Activated naive CD4-positive, alpha-beta T cell treated with Interleukin-2 at 50 U/mL for 16 hours (primary cell): Measurements from ENCODE around the gene ATP5PD.
"Not testable (repeated sequence)": the region's sequence is repeated elsewhere in the genome, so short reads cannot be mapped to it uniquely, and the experiment has no call there.

ENCODE experiments used
- DNase-seq: peaks from one replicate; pipeline ENCODE4 v3.0.0-alpha.2; 2020

ATP5PD gene

GRCh38 chr17:75048249-75048878 lies 1.6 kb upstream of the ATP5PD start:
- DNase-seq: no peak

- peak; percentile 28 for DNase-seq
Observed at GRCh38 chr17:75047398-75048098, 779 bp upstream of the ATP5PD start.

DNA sequence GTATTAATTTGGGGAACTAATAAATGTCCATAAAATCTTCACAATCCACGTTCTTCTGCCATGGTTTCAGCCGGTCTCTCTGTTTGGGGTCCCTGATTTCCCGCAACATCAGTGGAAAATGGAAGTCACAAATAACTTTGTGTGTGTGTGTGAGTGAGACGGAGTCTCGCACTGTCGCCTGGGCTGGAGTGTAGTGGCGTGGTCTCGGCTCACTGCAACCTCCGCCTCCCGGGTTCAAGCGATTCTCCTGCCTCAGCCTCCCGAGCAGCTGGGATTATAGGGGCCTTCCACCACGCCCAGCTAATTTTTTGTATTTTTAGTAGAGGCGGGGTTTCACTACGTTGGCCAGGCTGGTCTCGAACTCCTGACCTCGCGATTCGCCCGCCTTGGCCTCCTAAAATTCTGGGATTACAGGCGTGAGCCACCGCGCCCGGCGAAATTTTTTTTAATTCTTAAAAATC lies 793 bp downstream of the ATP5PD start:
- DNase-seq: not testable (repeated sequence)

GRCh38 chr17:75044716-75045115 lies 2.1 kb downstream of the ATP5PD start:
- DNase-seq: no peak

- DNase-seq: not testable (repeated sequence)
Observed at GRCh38 chr17:75043789-75044188, 3.0 kb downstream of the ATP5PD start.

DNA sequence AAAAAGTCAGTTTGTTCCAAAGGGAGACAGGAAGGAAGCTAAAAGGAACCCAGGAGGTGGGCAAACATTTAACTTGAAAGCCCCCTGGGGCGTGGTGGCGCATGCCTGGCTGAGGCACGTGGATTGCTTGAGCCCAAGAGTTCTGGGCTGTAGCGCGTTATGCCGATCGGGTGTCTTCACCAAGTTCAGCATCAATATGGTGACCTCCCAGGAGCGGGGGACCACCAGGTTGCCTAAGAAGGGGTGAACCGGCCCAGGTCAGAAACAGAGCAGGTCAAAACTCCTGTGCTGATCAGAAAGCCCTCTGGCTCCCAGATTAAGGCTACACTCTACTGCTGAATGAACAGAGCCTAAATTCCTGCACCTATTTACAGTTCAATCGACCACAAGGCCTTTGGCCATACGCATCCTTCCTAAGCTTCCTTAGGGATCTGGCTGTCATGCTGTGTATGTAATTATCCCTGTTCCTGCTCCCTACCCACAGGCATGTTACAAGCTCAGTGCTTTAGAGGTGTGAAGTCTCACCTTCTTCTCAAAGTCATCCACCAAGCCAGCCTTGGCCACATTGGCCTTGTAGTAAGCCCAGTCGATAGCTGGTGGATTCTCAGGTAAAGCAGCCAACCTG lies 5.0 kb downstream of the ATP5PD start:
- DNase-seq: no peak

- no peak for DNase-seq
Observed at GRCh38 chr17:75039238-75039637, 7.5 kb downstream of the ATP5PD start.

GRCh38 chr17:75036643-75037268 lies 10.0 kb downstream of the ATP5PD start:
- peak; percentile 82 for DNase-seq

GRCh38 chr17:75034236-75034908 lies 12.4 kb downstream of the ATP5PD start:
- peak; percentile 91 for DNase-seq

- DNase-seq: peak; percentile 90
Observed at GRCh38 chr17:75033346-75034235, 13.2 kb downstream of the ATP5PD start.

DNA sequence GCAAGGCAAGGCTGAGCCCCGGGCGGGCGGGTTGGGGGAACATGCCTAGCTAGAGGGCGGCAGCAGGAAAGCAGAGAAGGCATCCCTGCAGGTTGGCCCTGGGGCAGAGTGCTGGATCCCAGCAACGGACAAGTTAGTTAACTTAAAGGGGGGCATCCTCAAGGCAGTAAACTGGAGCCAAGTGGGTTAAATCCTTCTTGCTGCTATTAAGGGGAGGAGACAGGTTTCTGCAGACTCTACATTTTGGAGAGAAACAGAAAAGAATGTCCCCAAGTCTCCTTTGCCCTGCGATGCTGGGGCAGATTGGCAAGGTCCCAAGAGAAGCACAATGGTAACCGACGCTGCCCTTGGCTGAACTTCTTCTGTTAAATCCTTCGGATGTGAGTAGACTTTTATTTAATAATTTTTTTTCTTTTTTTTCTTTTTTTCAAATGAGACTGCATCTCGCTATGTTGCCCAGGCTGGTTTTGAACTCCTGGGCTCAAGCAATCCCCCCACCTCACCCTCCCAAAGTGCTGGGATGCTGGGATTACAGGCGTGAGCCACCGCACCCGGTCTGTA lies 14.0 kb downstream of the ATP5PD start:
- DNase-seq: no peak

DNA sequence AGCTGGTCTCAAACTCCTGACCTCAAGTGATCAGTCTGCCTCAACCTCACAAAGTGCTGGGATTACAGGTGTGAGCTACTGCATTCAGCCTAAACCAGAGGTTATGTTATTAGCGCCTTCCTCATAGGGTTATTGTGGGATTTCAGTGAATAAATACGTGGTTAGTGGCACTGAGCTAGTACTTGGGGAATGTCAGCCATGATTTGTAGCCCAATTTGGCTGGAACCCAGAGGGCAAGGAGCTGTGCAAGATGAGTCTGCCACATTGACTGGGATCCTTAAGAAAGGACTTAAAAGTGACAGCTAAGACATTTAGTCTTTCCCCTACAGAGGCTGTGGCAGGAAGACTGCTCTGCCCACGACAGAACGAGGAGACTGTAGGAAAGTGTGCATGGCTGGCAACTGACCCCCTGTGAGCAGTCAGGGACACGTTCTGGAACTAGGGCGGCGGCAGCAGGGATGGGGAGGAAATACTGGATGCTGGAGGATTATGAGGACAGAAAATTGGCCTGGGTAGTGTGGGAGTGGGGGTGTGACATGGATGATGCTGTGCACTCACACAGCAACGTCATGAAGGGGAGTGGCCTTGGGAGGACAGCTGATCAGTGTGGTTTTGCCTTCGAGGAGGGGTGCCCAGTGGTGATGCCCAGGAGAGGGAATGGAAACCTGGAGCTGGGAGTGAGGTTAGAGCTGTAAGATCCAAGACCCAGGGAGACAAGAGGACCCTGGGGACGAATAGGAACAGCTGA lies 14.6 kb downstream of the ATP5PD start:
- peak; percentile 66 for DNase-seq

DNA sequence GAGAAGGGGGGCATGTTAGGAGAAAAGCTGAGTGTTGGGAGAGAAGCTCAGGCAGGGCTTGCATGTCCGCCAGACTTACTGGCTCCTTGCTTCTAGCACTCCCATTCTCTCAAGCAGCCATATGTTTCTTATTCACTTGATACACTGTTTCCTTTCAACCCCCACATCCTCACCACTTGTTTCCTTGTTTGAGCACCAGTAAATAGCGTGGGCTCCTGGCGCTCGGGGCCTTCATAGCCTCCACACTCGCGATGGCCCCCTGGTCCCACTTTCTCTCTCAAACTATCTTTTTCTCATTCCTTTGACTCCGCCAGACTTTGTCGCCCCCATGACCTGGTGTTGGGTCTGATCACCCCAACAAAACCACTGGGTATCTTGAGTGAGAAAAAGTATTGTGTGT lies 16.6 kb downstream of the ATP5PD start:
- DNase-seq: no peak

DNA sequence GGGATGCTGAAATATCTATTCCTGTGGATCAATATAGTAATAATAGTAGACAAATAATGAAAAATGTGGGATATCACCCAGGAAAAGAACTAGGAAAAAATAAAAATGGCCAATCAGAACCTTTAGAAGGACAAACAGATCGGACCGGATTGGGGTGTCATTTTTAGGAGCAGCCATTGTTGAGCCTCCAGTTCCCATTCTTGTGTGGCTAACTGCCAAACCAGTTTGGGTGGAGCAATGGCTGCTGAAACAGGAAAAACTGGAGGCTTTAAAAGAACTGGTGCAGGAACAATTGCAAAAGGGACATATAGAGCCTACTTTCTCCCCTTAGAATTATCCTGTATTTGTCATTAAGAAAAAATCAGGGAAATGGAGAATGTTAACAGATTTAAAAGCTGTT lies 20.1 kb downstream of the ATP5PD start:
- DNase-seq: not testable (repeated sequence)

DNA sequence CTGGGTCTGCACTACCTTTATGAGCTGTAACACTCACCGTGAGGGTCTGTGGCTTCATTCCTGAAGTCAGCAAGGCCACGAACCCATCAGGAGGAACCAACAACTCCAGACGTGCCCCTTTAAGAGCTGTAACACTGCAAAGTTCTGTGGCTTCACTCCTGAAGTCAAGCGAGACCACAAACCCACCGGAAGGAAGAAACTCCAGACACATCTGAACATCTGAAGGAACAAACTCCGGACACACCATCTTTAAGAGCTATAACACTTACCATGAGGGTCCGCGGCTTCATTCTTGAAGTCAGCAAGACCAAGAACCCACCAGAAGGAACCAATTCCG lies 21.4 kb downstream of the ATP5PD start:
- DNase-seq: not testable (repeated sequence)

DNA sequence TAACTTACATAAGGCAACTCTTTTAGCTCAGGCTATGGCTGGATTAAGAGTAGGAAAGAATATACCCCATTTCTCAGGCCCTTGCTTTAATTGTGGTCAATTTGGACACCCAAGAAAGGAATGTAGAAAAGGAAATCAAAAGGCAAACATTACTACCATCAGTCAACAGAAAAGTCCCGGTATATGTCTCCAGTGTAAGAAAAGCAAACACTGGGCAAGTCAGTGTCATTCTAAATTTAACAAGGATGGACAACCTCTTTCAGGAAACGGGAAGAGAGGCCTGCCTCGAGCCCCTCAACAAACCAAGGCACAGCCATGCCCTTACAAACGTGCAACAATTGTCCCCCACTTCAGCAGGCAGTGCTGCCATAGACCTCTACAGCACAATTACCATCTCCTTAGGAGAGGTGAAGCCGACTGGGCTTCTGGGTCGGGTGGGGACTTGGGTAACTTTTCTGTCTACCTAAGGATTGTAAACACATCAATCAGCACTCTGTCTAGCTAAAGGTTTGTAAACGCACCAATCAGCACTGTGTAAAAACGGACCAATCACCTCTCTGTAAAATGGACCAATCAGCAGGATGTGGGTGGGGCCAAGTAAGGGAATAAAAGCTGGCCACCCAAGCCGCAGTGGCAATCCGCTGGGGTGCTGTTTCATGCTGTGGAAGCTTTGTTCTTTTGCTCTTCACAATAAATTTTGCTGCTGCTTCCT lies 21.9 kb downstream of the ATP5PD start:
- DNase-seq: peak; percentile 29

- DNase-seq: no peak
Observed at GRCh38 chr17:75020331-75021110, 26.2 kb downstream of the ATP5PD start.

DNA sequence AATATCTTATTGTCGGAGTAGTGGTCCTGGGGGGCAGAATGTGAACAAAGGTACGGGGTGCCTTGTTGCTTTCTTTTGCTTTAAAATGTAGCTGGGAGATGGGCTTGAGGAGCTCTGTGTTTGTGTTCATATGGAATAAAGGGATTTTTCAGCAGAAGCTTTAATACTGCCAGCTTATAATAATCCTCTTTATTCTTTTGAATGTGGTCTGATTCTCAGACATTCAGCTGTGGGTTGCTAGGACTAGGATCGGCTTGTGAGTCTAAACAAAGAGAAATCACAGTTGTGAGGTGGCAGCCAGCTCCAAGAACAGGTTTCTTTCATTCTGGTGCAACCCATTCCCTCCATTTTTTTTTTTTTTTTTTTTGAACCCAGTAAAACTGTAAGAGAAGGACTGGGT lies 27.1 kb downstream of the ATP5PD start:
- DNase-seq: no peak

DNA sequence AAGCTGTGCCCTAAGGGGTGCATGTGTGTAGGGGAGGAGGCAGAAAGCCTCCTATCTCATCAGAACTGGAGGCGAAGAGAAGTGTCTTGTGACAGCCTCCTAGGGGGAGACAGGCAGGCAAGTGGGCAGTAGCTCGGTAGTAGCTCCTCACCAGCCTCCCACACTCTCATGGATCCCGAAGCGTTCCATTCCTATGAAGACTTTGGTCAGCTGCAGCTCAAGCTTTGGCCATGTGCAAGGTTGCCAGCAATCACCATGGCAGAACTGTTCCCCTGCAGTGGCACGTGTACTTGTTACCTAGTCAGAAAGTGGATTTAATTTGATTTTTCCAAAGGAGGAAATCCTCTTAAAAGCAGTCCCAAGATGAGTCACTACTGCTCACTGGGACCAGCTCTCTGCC lies 27.6 kb downstream of the ATP5PD start:
- DNase-seq: no peak
